ENCODE measurements around the gene AADAT.

DNA sequence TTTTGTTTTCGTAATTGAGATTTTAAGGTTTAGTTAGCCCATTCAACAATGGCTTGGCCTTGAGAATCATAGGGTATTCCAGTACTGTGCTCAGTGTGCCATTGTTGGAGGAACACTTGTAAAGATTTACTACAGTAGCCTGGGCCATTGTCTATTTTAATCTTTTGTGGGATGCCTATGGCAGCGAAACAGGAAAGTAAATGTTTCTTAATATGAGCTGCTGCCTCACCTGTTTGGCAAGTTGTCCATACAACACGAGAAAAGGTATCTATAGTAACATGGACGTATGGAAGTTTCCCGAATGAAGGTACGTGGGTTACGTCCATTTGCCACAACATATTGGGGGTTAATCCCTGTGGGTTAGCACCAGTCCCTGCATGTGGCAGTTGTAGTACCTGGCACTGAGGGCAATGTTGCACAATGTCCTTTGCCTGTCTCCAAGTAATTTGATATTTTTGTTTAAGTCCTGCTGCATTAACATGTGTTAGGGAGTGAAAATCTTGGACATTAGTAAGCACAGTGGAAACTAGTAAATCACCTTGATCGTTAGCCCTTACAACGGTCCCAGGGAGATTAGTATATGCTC, 38.6 kb upstream of the AADAT start:
- TF ChIP-seq, protein P1, sequence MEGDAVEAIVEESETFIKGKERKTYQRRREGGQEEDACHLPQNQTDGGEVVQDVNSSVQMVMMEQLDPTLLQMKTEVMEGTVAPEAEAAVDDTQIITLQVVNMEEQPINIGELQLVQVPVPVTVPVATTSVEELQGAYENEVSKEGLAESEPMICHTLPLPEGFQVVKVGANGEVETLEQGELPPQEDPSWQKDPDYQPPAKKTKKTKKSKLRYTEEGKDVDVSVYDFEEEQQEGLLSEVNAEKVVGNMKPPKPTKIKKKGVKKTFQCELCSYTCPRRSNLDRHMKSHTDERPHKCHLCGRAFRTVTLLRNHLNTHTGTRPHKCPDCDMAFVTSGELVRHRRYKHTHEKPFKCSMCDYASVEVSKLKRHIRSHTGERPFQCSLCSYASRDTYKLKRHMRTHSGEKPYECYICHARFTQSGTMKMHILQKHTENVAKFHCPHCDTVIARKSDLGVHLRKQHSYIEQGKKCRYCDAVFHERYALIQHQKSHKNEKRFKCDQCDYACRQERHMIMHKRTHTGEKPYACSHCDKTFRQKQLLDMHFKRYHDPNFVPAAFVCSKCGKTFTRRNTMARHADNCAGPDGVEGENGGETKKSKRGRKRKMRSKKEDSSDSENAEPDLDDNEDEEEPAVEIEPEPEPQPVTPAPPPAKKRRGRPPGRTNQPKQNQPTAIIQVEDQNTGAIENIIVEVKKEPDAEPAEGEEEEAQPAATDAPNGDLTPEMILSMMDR (IDR thresholded peaks at IDR 0.05), result no peak
- no peak for TF ChIP-seq POLR2A (IDR thresholded peaks at IDR 0.05)

Measured in body of pancreas (tissue), 4 donors.